ENCODE data around the gene KCNC4.

KCNC4 gene

GRCh38 chr1:110229348-110230001 is 19.4 kb downstream of the KCNC4 start:
- H3K27ac ChIP-seq = no peak overlapping the region
- no peak overlapping the region for H3K4me3 ChIP-seq (ENCODE audit: low read depth, low read length)
- no peak for DNase-seq
- peaks cover 6% of the 10 kb centered on the region for H3K36me3 ChIP-seq
- TF ChIP-seq, protein P1, sequence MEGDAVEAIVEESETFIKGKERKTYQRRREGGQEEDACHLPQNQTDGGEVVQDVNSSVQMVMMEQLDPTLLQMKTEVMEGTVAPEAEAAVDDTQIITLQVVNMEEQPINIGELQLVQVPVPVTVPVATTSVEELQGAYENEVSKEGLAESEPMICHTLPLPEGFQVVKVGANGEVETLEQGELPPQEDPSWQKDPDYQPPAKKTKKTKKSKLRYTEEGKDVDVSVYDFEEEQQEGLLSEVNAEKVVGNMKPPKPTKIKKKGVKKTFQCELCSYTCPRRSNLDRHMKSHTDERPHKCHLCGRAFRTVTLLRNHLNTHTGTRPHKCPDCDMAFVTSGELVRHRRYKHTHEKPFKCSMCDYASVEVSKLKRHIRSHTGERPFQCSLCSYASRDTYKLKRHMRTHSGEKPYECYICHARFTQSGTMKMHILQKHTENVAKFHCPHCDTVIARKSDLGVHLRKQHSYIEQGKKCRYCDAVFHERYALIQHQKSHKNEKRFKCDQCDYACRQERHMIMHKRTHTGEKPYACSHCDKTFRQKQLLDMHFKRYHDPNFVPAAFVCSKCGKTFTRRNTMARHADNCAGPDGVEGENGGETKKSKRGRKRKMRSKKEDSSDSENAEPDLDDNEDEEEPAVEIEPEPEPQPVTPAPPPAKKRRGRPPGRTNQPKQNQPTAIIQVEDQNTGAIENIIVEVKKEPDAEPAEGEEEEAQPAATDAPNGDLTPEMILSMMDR (IDR thresholded peaks at IDR 0.05; ENCODE audit: low read depth, low read length) = no peak
- H3K9me3 ChIP-seq (ENCODE audit: severe bottlenecking) = no peaks in the 10 kb centered on the region
- H3K27me3 ChIP-seq (ENCODE audit: insufficient read depth, low read depth, severe bottlenecking) = no peaks in the 10 kb centered on the region

- H3K9me3 ChIP-seq (ENCODE audit: severe bottlenecking) = no peaks in the 10 kb centered on the region
- no peaks in the 10 kb centered on the region for H3K27me3 ChIP-seq (ENCODE audit: insufficient read depth, low read depth, severe bottlenecking)
- TF ChIP-seq, protein P1 (IDR thresholded peaks at IDR 0.05; ENCODE audit: low read depth, low read length) = no peak
- no peak for DNase-seq
- peaks cover 9% of the 10 kb centered on the region for H3K36me3 ChIP-seq
- H3K4me3 ChIP-seq (ENCODE audit: low read depth, low read length) = no peak overlapping the region
- no peak overlapping the region for H3K27ac ChIP-seq
These were observed 20.5 kb downstream of the KCNC4 start for GRCh38 chr1:110230381-110231199.

DNA sequence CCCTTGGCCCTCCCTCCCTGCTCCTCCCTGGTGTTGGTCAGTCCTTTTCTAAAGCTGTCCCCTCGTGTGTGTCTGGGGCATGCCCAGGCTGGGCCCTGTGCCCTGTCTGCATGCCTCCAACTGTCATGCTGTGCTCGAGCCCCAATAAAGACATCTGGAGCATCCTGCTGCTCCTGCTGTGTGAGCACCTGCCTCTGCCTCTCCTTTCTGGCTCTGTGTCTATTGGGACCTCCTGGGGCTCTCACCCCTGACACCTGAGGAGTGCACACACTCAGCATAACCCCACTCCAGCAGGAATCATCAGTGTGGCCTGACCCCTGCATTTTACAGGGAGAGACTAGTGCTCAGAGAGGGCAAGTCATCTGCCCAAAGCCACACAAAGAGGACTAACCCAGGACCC is 23.7 kb downstream of the KCNC4 start:
- peaks cover 5% of the 10 kb centered on the region for H3K36me3 ChIP-seq
- H3K27ac ChIP-seq = no peak overlapping the region
- no peaks in the 10 kb centered on the region for H3K9me3 ChIP-seq (ENCODE audit: severe bottlenecking)
- no peak overlapping the region for H3K4me3 ChIP-seq (ENCODE audit: low read depth, low read length)
- no peak for DNase-seq
- no peaks in the 10 kb centered on the region for H3K27me3 ChIP-seq (ENCODE audit: insufficient read depth, low read depth, severe bottlenecking)
- TF ChIP-seq, protein P1 (IDR thresholded peaks at IDR 0.05; ENCODE audit: low read depth, low read length) = no peak

DNA sequence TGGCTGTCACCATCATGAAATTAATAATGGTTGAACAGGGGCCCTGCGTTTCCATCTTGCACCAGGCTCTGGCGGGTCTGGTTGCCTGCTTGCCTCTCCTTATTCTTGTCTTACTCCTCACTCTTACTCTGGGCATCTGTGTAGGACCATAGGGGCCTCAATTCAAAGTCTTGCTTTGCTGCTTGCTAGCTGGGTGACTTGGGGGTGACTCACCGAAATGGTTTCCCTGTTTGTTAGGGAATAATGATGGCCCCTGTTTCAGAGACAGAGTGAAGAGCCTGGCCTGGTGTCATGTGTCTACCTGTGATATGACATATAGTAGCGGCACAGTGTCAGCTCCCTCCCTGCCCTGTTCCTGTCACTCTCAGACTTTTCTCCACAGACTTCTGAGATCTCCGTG is 24.6 kb downstream of the KCNC4 start:
- DNase-seq = no peak
- Histone ChIP-seq H3K27ac (no peak overlapping the region), H3K27me3 (ENCODE audit: insufficient read depth, low read depth, severe bottlenecking) (no peaks in the 10 kb centered on the region)

DNA sequence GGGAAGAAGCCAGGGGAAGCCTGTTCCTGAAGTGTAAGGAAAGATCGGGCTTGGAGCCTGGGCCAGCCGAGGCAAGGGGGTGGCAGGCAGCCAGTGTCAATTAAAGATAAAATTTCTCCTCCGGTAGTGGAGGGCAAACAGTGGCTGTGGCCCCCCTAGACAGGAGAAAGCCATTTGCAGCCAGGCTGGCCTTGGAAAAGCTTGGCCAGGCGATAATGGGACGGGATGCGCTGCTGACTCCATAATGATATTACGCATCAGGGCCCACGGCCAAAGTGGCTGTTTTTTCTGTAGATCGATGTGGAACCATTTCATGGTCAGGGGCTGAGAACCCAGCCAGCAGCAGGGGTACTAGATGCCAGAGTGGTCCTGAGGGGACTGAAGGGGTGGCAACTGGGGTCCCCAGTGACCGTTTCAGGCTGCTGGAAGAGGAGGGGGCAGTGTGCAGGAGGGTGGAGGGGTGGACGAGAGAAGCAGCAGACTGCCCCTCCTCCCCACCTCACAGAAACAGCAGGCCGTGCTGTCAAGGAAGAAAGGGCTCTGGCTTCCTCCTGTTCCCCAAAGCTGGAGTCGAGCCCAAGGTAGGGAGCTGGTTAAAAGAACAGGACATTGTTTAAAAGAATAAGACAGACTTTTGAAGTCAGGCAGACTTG is 25.2 kb downstream of the KCNC4 start:
- H3K27me3 ChIP-seq (ENCODE audit: insufficient read depth, low read depth, severe bottlenecking) = no peaks in the 10 kb centered on the region
- no peaks in the 10 kb centered on the region for H3K9me3 ChIP-seq (ENCODE audit: severe bottlenecking)
- H3K27ac ChIP-seq = no peak overlapping the region
- H3K4me3 ChIP-seq (ENCODE audit: low read depth, low read length) = no peak overlapping the region
- H3K36me3 ChIP-seq = peaks cover 5% of the 10 kb centered on the region
- DNase-seq = no peak
- TF ChIP-seq, protein P1 (IDR thresholded peaks at IDR 0.05; ENCODE audit: low read depth, low read length) = no peak

More for the DNA sequence above, 24.6 kb downstream of the KCNC4 start:
- Histone ChIP-seq H3K4me3 (ENCODE audit: low read depth, low read length) (no peak overlapping the region), H3K36me3 (peaks cover 5% of the 10 kb centered on the region), H3K9me3 (ENCODE audit: severe bottlenecking) (no peaks in the 10 kb centered on the region)
- TF ChIP-seq, protein P1 (IDR thresholded peaks at IDR 0.05; ENCODE audit: low read depth, low read length) = no peak

Data from WERI-Rb-1 (cell line).